Measurements from ENCODE around the gene WARS2.

Gene WARS2

GRCh38 chr1:119140177-119141019 is at the start of gene WARS2:
Gene WARS2 (minus strand): TSS chr1:119140653. CDS start chr1:119140644, 9 bp downstream.
- Histone ChIP-seq H3K27me3 (replicated peaks; ENCODE audit: control insufficient read depth, insufficient read depth, low read length) (no peaks in the 10 kb centered on the region), H3K4me3 (replicated peaks; ENCODE audit: low read depth, low read length) (peak within 1 kb of the TSS; percentile 72), H3K36me3 (ENCODE audit: control insufficient read depth, insufficient read depth, low read length) (no peaks in the 10 kb centered on the region)
- peak; percentile 95 for DNase-seq (ENCODE audit: extremely low read depth, insufficient read length)
- TF ChIP-seq CTCF (IDR thresholded peaks at IDR 0.05; ENCODE audit: insufficient read depth, low read length, poor library complexity, severe bottlenecking) = no peak

- no peaks in the 10 kb centered on the region for H3K27me3 ChIP-seq (replicated peaks; ENCODE audit: control insufficient read depth, insufficient read depth, low read length)
- no peak for DNase-seq (ENCODE audit: extremely low read depth, insufficient read length)
- H3K36me3 ChIP-seq (ENCODE audit: control insufficient read depth, insufficient read depth, low read length) = no peaks in the 10 kb centered on the region
- no peak overlapping the region for H3K4me3 ChIP-seq (replicated peaks; ENCODE audit: low read depth, low read length)
- no peak for TF ChIP-seq CTCF (IDR thresholded peaks at IDR 0.05; ENCODE audit: insufficient read depth, low read length, poor library complexity, severe bottlenecking)
Measured at GRCh38 chr1:119188926-119189325, 48.5 kb upstream of the WARS2 start.

GRCh38 chr1:119187416-119187815 is 47.0 kb upstream of the WARS2 start:
- no peaks in the 10 kb centered on the region for H3K27me3 ChIP-seq (replicated peaks; ENCODE audit: control insufficient read depth, insufficient read depth, low read length)
- TF ChIP-seq CTCF (IDR thresholded peaks at IDR 0.05; ENCODE audit: insufficient read depth, low read length, poor library complexity, severe bottlenecking) = no peak
- DNase-seq (ENCODE audit: extremely low read depth, insufficient read length) = no peak
- no peak overlapping the region for H3K4me3 ChIP-seq (replicated peaks; ENCODE audit: low read depth, low read length)
- no peaks in the 10 kb centered on the region for H3K36me3 ChIP-seq (ENCODE audit: control insufficient read depth, insufficient read depth, low read length)

- no peak for DNase-seq (ENCODE audit: extremely low read depth, insufficient read length)
- no peaks in the 10 kb centered on the region for H3K36me3 ChIP-seq (ENCODE audit: control insufficient read depth, insufficient read depth, low read length)
- H3K27me3 ChIP-seq (replicated peaks; ENCODE audit: control insufficient read depth, insufficient read depth, low read length) = no peaks in the 10 kb centered on the region
- no peak for TF ChIP-seq CTCF (IDR thresholded peaks at IDR 0.05; ENCODE audit: insufficient read depth, low read length, poor library complexity, severe bottlenecking)
- no peak overlapping the region for H3K4me3 ChIP-seq (replicated peaks; ENCODE audit: low read depth, low read length)
Measured at GRCh38 chr1:119186471-119186870, 46.0 kb upstream of the WARS2 start.

GRCh38 chr1:119184972-119185371 is 44.5 kb upstream of the WARS2 start:
- Histone ChIP-seq H3K4me3 (replicated peaks; ENCODE audit: low read depth, low read length) (no peak overlapping the region), H3K36me3 (ENCODE audit: control insufficient read depth, insufficient read depth, low read length) (no peaks in the 10 kb centered on the region), H3K27me3 (replicated peaks; ENCODE audit: control insufficient read depth, insufficient read depth, low read length) (no peaks in the 10 kb centered on the region)
- no peak for TF ChIP-seq CTCF (IDR thresholded peaks at IDR 0.05; ENCODE audit: insufficient read depth, low read length, poor library complexity, severe bottlenecking)
- DNase-seq (ENCODE audit: extremely low read depth, insufficient read length) = no peak

All from GM06990 (cell line).